Stomach (tissue), 4 donors: Measurements from ENCODE around the gene GRM4.

ENCODE experiments used
- POLR2A ChIP-seq, 4 donors: fragments of 450-650 bp; IDR thresholded peaks; one replicate each; pipeline ENCODE4 v1.6.1; 2016; ENCODE audit warnings: antibody characterized with exemption in 4 of 4, control low read depth in 2 of 4, mild to moderate bottlenecking in 1 of 4, moderate library complexity in 1 of 4
- POLR2AphosphoS5 ChIP-seq, 3 donors: sonication (generic); formaldehyde crosslinking; IDR thresholded peaks; one replicate each; pipeline ENCODE4 v1.6.1; 2016; ENCODE audit warnings: antibody characterized with exemption in 3 of 3

- TF ChIP-seq POLR2A (IDR thresholded peaks at IDR 0.05) (no peak), POLR2AphosphoS5 (IDR thresholded peaks at IDR 0.05) (no peak)
These were observed 33.3 kb upstream of the GRM4 start for GRCh38 chr6:34179106-34179720.
